Coronary artery (tissue), 2 donors: ENCODE results near the gene SNX10.

Experiments
- DNase-seq: peaks from one replicate; pipeline ENCODE4 v3.0.0-alpha.2; 2017; ENCODE audit warnings: low spot score
- H3K27ac ChIP-seq, 2 donors: fragments of 200-600 bp; sonication (generic); one replicate each; pipeline ENCODE4 v1.5.1; 2016 to 2019
- H3K4me3 ChIP-seq: fragments of 200-600 bp; sonication (generic); 2 replicates; pipeline ENCODE4 v1.5.1; 2016; ENCODE audit warnings: mild to moderate bottlenecking, moderate library complexity
- CTCF ChIP-seq: fragments of 200-600 bp; sonication (generic); IDR thresholded peaks from one replicate; pipeline ENCODE4 v1.5.1; 2019; ENCODE audit warnings: antibody characterized with exemption

The SNX10 gene

GRCh38 chr7:26406433-26406832 is 114.8 kb downstream of the SNX10 start:
- no peak overlapping the region for H3K27ac ChIP-seq
- H3K4me3 ChIP-seq, result no peak overlapping the region
- no peak for TF ChIP-seq CTCF
- DNase-seq, result no peak

- DNase-seq, result no peak
- TF ChIP-seq CTCF, result no peak
- Histone ChIP-seq H3K27ac (no peak overlapping the region), H3K4me3 (no peak overlapping the region)
Measured at GRCh38 chr7:26409661-26410547, 118.2 kb downstream of the SNX10 start.

DNA sequence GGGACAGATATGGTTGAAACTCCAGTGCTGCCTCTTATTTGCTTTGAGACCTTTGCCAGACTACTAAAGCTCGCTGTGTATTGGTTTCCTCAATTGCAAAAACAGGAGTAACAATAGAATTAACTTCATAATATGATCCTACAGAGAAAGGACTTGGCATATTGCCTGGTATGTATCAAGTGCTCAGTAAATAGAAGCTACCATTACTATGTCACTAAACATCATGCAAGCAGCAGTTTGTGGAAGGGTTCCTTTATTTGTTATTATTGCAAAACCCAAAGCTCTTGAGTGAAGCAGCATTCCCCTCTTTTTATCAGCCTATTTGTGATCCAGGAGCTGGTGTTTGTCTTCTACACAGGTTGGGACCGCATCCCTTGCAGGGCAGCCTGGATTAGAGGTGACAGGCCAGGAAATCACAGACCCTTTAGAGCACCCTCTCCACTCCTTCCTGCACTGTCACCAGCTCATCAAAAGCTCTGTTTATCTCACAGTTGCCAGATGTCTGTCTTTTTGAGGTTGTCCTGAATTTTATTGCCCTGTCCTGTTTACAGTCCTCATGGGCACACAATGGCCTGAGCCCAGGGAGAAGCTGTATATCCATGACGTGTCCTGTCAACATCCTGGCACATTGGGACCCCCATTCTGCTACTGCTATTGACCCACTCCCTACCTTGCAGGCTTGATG is 121.5 kb downstream of the SNX10 start:
- no peak for TF ChIP-seq CTCF
- DNase-seq, result no peak
- Histone ChIP-seq H3K27ac (no peak overlapping the region), H3K4me3 (no peak overlapping the region)

- Histone ChIP-seq H3K27ac (no peak overlapping the region), H3K4me3 (no peak overlapping the region)
- no peak for TF ChIP-seq CTCF
- no peak for DNase-seq
Measured at GRCh38 chr7:26416004-26416403, 124.3 kb downstream of the SNX10 start.

GRCh38 chr7:26417911-26418413 is 126.3 kb downstream of the SNX10 start:
- H3K27ac ChIP-seq, result no peak overlapping the region
- DNase-seq, result no peak
- TF ChIP-seq CTCF, result no peak
- H3K4me3 ChIP-seq, result no peak overlapping the region

DNA sequence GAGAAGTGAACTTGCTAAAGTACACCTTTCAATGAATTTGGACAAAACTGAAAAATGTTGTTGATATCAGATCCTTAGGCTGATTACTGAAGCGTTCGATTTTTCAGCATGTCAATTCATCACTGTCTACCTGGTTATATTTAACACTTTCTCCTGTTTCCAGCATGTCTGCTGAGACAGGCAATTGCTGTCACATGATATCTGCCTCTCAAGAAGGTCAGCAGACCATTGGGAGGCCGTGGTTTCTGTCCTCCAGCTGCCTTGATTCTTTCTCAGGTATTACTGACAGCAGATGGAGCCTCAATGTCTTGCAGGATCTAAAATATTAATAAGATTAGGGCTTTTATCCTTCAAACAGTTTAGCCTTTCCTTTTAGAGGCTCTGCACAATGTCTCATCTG is 127.5 kb downstream of the SNX10 start:
- no peak overlapping the region for H3K27ac ChIP-seq
- no peak overlapping the region for H3K4me3 ChIP-seq
- TF ChIP-seq CTCF, result no peak
- no peak for DNase-seq
